Karpas-422 (cell line): ENCODE measurements around the gene OTOS. TPM values are rescaled to one million over a fixed set of nuclear protein-coding genes. Genes with fewer than 3 reads are reported as not detected.

Source experiments
- DNase-seq: peaks from one replicate; pipeline ENCODE4 v3.0.0-alpha.2; 2015
- H2AFZ ChIP-seq: fragments of 200-600 bp; sonication (generic); 2 replicates; pipeline ENCODE4 v1.6.1; 2014; ENCODE audit warnings: antibody characterized with exemption, low read length, mixed read lengths
- H3K27ac ChIP-seq: fragments of 200-600 bp; sonication (generic); 2 replicates; pipeline ENCODE4 v1.5.1; 2014; ENCODE audit warnings: mild to moderate bottlenecking, low read length, moderate library complexity
- H3K27me3 ChIP-seq: fragments of 200-600 bp; sonication (generic); 2 replicates; pipeline ENCODE4 v1.6.1; 2014; ENCODE audit warnings: low read length, mixed read lengths
- H3K36me3 ChIP-seq: fragments of 200-600 bp; sonication (generic); 2 replicates; pipeline ENCODE4 v1.6.1; 2014; ENCODE audit warnings: low read length, mixed read lengths; ENCODE audit not compliant: insufficient read depth
- H3K4me1 ChIP-seq: fragments of 200-600 bp; sonication (generic); 2 replicates; pipeline ENCODE4 v1.6.1; 2014; ENCODE audit warnings: mild to moderate bottlenecking, low read length, mixed read lengths
- H3K4me2 ChIP-seq: fragments of 200-600 bp; sonication (generic); 2 replicates; pipeline ENCODE4 v1.6.1; 2014; ENCODE audit warnings: low read length, low read depth, mild to moderate bottlenecking; ENCODE audit not compliant: poor library complexity, severe bottlenecking
- H3K4me3 ChIP-seq: fragments of 200-600 bp; sonication (generic); 2 replicates; pipeline ENCODE4 v1.5.1; 2014; ENCODE audit warnings: mild to moderate bottlenecking, antibody characterized with exemption, low read length, mixed read lengths
- H3K79me2 ChIP-seq: fragments of 200-600 bp; sonication (generic); 2 replicates; pipeline ENCODE4 v1.6.1; 2014; ENCODE audit warnings: mild to moderate bottlenecking, low read length, mixed read lengths
- H3K9ac ChIP-seq: fragments of 200-600 bp; sonication (generic); 2 replicates; pipeline ENCODE4 v1.6.0; 2014; ENCODE audit warnings: low read length
- H3K9me2 ChIP-seq: fragments of 200-600 bp; sonication (generic), shearing (Covaris generic); replicated peaks from 2 replicates; pipeline ENCODE4 v1.6.0; 2014; ENCODE audit warnings: mild to moderate bottlenecking, low read length, moderate library complexity; ENCODE audit not compliant: insufficient read depth
- H3K9me3 ChIP-seq: fragments of 300-700, 200-600 bp; sonication (generic); 2 replicates; pipeline ENCODE4 v1.6.1; 2014; ENCODE audit warnings: low read length, mixed read lengths
- H4K20me1 ChIP-seq: fragments of 200-600 bp; sonication (generic); 2 replicates; pipeline ENCODE4 v1.6.1; 2014; ENCODE audit warnings: mild to moderate bottlenecking, antibody characterized with exemption, low read length, low read depth; ENCODE audit not compliant: insufficient read depth
- total RNA-seq: library from RNA; depleted of rRNA; stranded (reverse); fragments of >200 nt; shearing (Covaris generic); gene quantifications from 2 replicates; pipeline ENCODE4 v1.2.3, GENCODE V29; 2014; ENCODE audit warnings: low replicate concordance

Gene OTOS
- total RNA-seq, 1 experiment from 2014 or later, result not detected

- no peaks in the 10 kb centered on the region for H3K9me2 ChIP-seq
- no peaks in the 10 kb centered on the region for H3K9me3 ChIP-seq
- no peak overlapping the region for H2AFZ ChIP-seq
- H3K4me3 ChIP-seq, result no peak overlapping the region
- H3K79me2 ChIP-seq, result no peaks in the 10 kb centered on the region
- H3K27ac ChIP-seq, result no peak overlapping the region
- H4K20me1 ChIP-seq, result no peaks in the 10 kb centered on the region
- H3K4me2 ChIP-seq, result no peak overlapping the region
- no peaks in the 10 kb centered on the region for H3K4me1 ChIP-seq
- no peaks in the 10 kb centered on the region for H3K36me3 ChIP-seq
- no peak overlapping the region for H3K9ac ChIP-seq
- no peaks in the 10 kb centered on the region for H3K27me3 ChIP-seq
- DNase-seq, result no peak
Observed at GRCh38 chr2:240164586-240164985, 24.1 kb upstream of the OTOS start.

GRCh38 chr2:240163844-240164574 lies 23.6 kb upstream of the OTOS start:
- no peaks in the 10 kb centered on the region for H4K20me1 ChIP-seq
- H3K79me2 ChIP-seq, result no peaks in the 10 kb centered on the region
- H3K27ac ChIP-seq, result no peak overlapping the region
- H3K27me3 ChIP-seq, result no peaks in the 10 kb centered on the region
- H3K36me3 ChIP-seq, result no peaks in the 10 kb centered on the region
- H3K9me2 ChIP-seq, result no peaks in the 10 kb centered on the region
- no peaks in the 10 kb centered on the region for H3K9me3 ChIP-seq
- H3K4me1 ChIP-seq, result no peaks in the 10 kb centered on the region
- no peak overlapping the region for H3K4me3 ChIP-seq
- H2AFZ ChIP-seq, result no peak overlapping the region
- DNase-seq, result no peak
- no peak overlapping the region for H3K4me2 ChIP-seq
- no peak overlapping the region for H3K9ac ChIP-seq

- Histone ChIP-seq H3K9ac (no peak overlapping the region), H2AFZ (no peak overlapping the region), H3K4me3 (no peak overlapping the region), H3K9me2 (no peaks in the 10 kb centered on the region), H3K9me3 (no peaks in the 10 kb centered on the region), H3K4me1 (no peaks in the 10 kb centered on the region), H3K27ac (no peak overlapping the region), H3K27me3 (no peaks in the 10 kb centered on the region), H3K4me2 (no peak overlapping the region), H4K20me1 (no peaks in the 10 kb centered on the region), H3K79me2 (no peaks in the 10 kb centered on the region), H3K36me3 (no peaks in the 10 kb centered on the region)
- DNase-seq, result no peak
Observed at GRCh38 chr2:240162939-240163714, 22.7 kb upstream of the OTOS start.

- H3K9me3 ChIP-seq, result no peaks in the 10 kb centered on the region
- no peaks in the 10 kb centered on the region for H4K20me1 ChIP-seq
- H2AFZ ChIP-seq, result no peak overlapping the region
- H3K9ac ChIP-seq, result no peak overlapping the region
- DNase-seq, result no peak
- no peaks in the 10 kb centered on the region for H3K79me2 ChIP-seq
- no peaks in the 10 kb centered on the region for H3K4me1 ChIP-seq
- no peaks in the 10 kb centered on the region for H3K36me3 ChIP-seq
- H3K4me2 ChIP-seq, result no peak overlapping the region
- no peak overlapping the region for H3K4me3 ChIP-seq
- no peaks in the 10 kb centered on the region for H3K9me2 ChIP-seq
- no peaks in the 10 kb centered on the region for H3K27me3 ChIP-seq
- H3K27ac ChIP-seq, result no peak overlapping the region
Observed at GRCh38 chr2:240162531-240162930, 22.1 kb upstream of the OTOS start.

- DNase-seq, result no peak
- Histone ChIP-seq H3K36me3 (no peaks in the 10 kb centered on the region), H4K20me1 (no peaks in the 10 kb centered on the region), H3K79me2 (no peaks in the 10 kb centered on the region), H3K27ac (no peak overlapping the region), H3K4me3 (no peak overlapping the region), H3K27me3 (no peaks in the 10 kb centered on the region), H3K4me1 (no peaks in the 10 kb centered on the region), H3K9ac (no peak overlapping the region), H2AFZ (no peak overlapping the region), H3K9me2 (no peaks in the 10 kb centered on the region), H3K9me3 (no peaks in the 10 kb centered on the region), H3K4me2 (no peak overlapping the region)
Observed at GRCh38 chr2:240162032-240162431, 21.6 kb upstream of the OTOS start.

- H4K20me1 ChIP-seq, result no peaks in the 10 kb centered on the region
- H3K79me2 ChIP-seq, result no peaks in the 10 kb centered on the region
- H3K4me3 ChIP-seq, result no peak overlapping the region
- H3K27ac ChIP-seq, result no peak overlapping the region
- no peak overlapping the region for H3K4me2 ChIP-seq
- no peaks in the 10 kb centered on the region for H3K27me3 ChIP-seq
- no peak overlapping the region for H3K9ac ChIP-seq
- H3K36me3 ChIP-seq, result no peaks in the 10 kb centered on the region
- DNase-seq, result no peak
- no peaks in the 10 kb centered on the region for H3K4me1 ChIP-seq
- H2AFZ ChIP-seq, result no peak overlapping the region
- no peaks in the 10 kb centered on the region for H3K9me2 ChIP-seq
- H3K9me3 ChIP-seq, result no peaks in the 10 kb centered on the region
Observed at GRCh38 chr2:240161087-240161750, 20.8 kb upstream of the OTOS start.

- H3K9me3 ChIP-seq, result no peaks in the 10 kb centered on the region
- H3K79me2 ChIP-seq, result no peaks in the 10 kb centered on the region
- DNase-seq, result no peak
- no peak overlapping the region for H3K9ac ChIP-seq
- no peaks in the 10 kb centered on the region for H3K36me3 ChIP-seq
- H3K9me2 ChIP-seq, result no peaks in the 10 kb centered on the region
- H3K4me1 ChIP-seq, result no peaks in the 10 kb centered on the region
- no peak overlapping the region for H2AFZ ChIP-seq
- no peaks in the 10 kb centered on the region for H4K20me1 ChIP-seq
- H3K4me2 ChIP-seq, result no peak overlapping the region
- no peak overlapping the region for H3K27ac ChIP-seq
- H3K4me3 ChIP-seq, result no peak overlapping the region
- H3K27me3 ChIP-seq, result no peaks in the 10 kb centered on the region
Observed at GRCh38 chr2:240160291-240161086, 20.0 kb upstream of the OTOS start.
